Upper lobe of left lung (tissue), 4 donors: ENCODE data around the gene TLK2.
"Not testable (repeated sequence)": the region's sequence is repeated elsewhere in the genome, so short reads cannot be mapped to it uniquely, and the experiment has no call there.

ENCODE experiments used
- CTCF ChIP-seq, 6 experiments: fragments of 450-650 bp in 4 of 6; fragments of 200-600 bp in 2 of 6; sonication (generic) in 2 of 6; IDR thresholded peaks; one replicate each; pipeline ENCODE4 v1.5.1; 2016 to 2019; ENCODE audit warnings: antibody characterized with exemption in 6 of 6
- EP300 ChIP-seq, 4 donors: sonication (generic); formaldehyde crosslinking; IDR thresholded peaks; one replicate each; pipeline ENCODE4 v1.5.1; 2017; ENCODE audit warnings: antibody characterized with exemption in 4 of 4, control low read depth in 2 of 4
- POLR2A ChIP-seq, 4 donors: fragments of 450-650 bp; IDR thresholded peaks; one replicate each; pipeline ENCODE4 v1.5.1; 2016 to 2017; ENCODE audit warnings: antibody characterized with exemption in 4 of 4, mild to moderate bottlenecking in 2 of 4

DNA sequence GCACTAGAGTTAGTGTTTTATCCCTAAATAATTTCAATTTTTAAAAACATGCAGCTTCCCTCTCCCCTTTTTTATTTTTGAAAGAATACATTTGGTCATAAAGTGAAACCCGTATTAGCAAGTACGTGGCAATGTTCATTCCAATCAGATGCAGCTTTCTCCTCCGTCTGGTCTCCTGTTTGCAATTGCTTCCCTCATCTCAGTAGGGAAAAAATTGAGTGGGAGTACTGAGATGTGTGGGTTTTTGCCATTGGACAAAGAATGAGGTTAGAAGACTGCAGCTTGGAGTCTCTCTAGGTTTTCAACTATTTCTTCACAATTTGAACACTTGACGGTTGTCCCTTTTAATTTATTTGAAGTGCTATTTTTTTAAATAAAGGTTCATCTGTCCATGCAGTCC lies 134.5 kb downstream of the TLK2 start:
- TF ChIP-seq POLR2A, CTCF, EP300 (IDR thresholded peaks at IDR 0.05): not testable (repeated sequence)
